A673 (cell line): Measurements from ENCODE around the gene OSBP. TPM values are rescaled to one million over a fixed set of nuclear protein-coding genes. Genes with fewer than 3 reads are reported as not detected.

ENCODE experiments used
- BruUV-seq: library from RNA; stranded (reverse); fragments of 400-500 nt; replicated peaks from 2 replicates; lab custom pipeline; 2021; lab: Mats Ljungman, UMichigan
- CTCF ChIA-PET: fragments of 300-600 bp; sonication (Branson Sonifier 250); formaldehyde crosslinking; loops from one replicate; lab custom pipeline; 2022; ENCODE audit warnings: antibody characterized with exemption; lab: Charles Lee
- POLR2A ChIA-PET: fragments of 300-600 bp; sonication (Branson Sonifier 250); formaldehyde crosslinking; loops from one replicate; lab custom pipeline; 2022; ENCODE audit warnings: antibody characterized with exemption; ENCODE audit not compliant: low non-redundant PET; lab: Charles Lee
- DNase-seq: peaks from one replicate; pipeline ENCODE4 v3.0.0-alpha.2; 2015; ENCODE audit warnings: low spot score
- H3K27ac ChIP-seq: fragments of 200-600 bp; sonication (generic); 2 replicates; pipeline ENCODE4 v1.5.1; 2016; ENCODE audit warnings: mixed run types, low read depth, mild to moderate bottlenecking, mixed read lengths, antibody characterized with exemption, low read length; ENCODE audit not compliant: poor library complexity, severe bottlenecking
- H3K27me3 ChIP-seq: fragments of 200-600 bp; sonication (generic); replicated peaks from 2 replicates; pipeline ENCODE4 v1.6.1; 2017; ENCODE audit warnings: mixed run types, low read depth, mild to moderate bottlenecking, mixed read lengths, antibody characterized with exemption, low read length; ENCODE audit not compliant: insufficient read depth, poor library complexity
- H3K36me3 ChIP-seq: fragments of 200-600 bp; sonication (generic); 2 replicates; pipeline ENCODE4 v1.6.1; 2016; ENCODE audit warnings: mixed run types, mild to moderate bottlenecking, mixed read lengths, antibody characterized with exemption, low read length; ENCODE audit not compliant: insufficient read depth, poor library complexity, severe bottlenecking
- H3K4me1 ChIP-seq: fragments of 200-600 bp; sonication (generic); 2 replicates; pipeline ENCODE4 v1.6.1; 2017; ENCODE audit warnings: mixed run types, mild to moderate bottlenecking, mixed read lengths, antibody characterized with exemption, low read length; ENCODE audit not compliant: insufficient read depth, poor library complexity, severe bottlenecking
- H3K4me3 ChIP-seq: fragments of 200-600 bp; sonication (generic); 2 replicates; pipeline ENCODE4 v1.5.1; 2016; ENCODE audit warnings: low read depth, mixed run types, mild to moderate bottlenecking, mixed read lengths, low read length; ENCODE audit not compliant: poor library complexity, severe bottlenecking
- H3K9me3 ChIP-seq: fragments of 200-600 bp; sonication (generic); 2 replicates; pipeline ENCODE4 v1.6.1; 2016; ENCODE audit warnings: mixed run types, low read depth, mild to moderate bottlenecking, mixed read lengths, antibody characterized with exemption, low read length; ENCODE audit not compliant: poor library complexity, severe bottlenecking
- CTCF ChIP-seq: fragments of 300-800, 200-600 bp; sonication (generic); conservative IDR thresholded peaks from 2 replicates; pipeline ENCODE4 v1.5.1; 2017; ENCODE audit warnings: low read depth, mild to moderate bottlenecking, antibody characterized with exemption, low read length, moderate library complexity, mixed read lengths
- EZH2 ChIP-seq: fragments of 200-600 bp; sonication (generic); IDR thresholded peaks from 2 replicates; pipeline ENCODE4 v1.6.1; 2017; ENCODE audit warnings: borderline replicate concordance, low read depth, mild to moderate bottlenecking, mixed read lengths, antibody characterized with exemption, low read length; ENCODE audit not compliant: poor library complexity, severe bottlenecking
- intact Hi-C: fragments of 100-400 bp; cut with micrococcal nuclease; formaldehyde crosslinking; loops from one replicate; pipeline ENCODE4 v1.10.0; 2022; ENCODE audit not compliant: unreplicated experiment
- total RNA-seq: library from RNA; stranded (reverse); gene quantifications from 2 replicates; pipeline ENCODE4 v1.2.3, GENCODE V29; 2021

Gene OSBP
- total RNA-seq, 1 experiment from 2014 or later = 40.7 TPM

GRCh38 chr11:59558270-59558643, 57.3 kb downstream of the OSBP start:
- ChIA-PET CTCF (no interaction called here), POLR2A (no interaction called here)
- no peak for DNase-seq
- TF ChIP-seq EZH2 (no peak), CTCF (no peak)
- no peaks in the 10 kb centered on the region for H3K27me3 ChIP-seq
- intact Hi-C loops = loop anchor here (10.0 kb wide), 1 partner anchor 363 kb away; no protein-coding TSS in a partner anchor
- BruUV-seq = no TSS peak
- no peaks in the 10 kb centered on the region for H3K9me3 ChIP-seq
- peaks cover 9% of the 10 kb centered on the region for H3K4me1 ChIP-seq
- no peaks in the 10 kb centered on the region for H3K36me3 ChIP-seq
- peak overlapping the region; percentile 53 for H3K4me3 ChIP-seq
- no peak overlapping the region for H3K27ac ChIP-seq

- no peak for TF ChIP-seq EZH2
- no peak for TF ChIP-seq CTCF
- H3K4me1 ChIP-seq = peaks cover 9% of the 10 kb centered on the region
- H3K4me3 ChIP-seq = peak overlapping the region; percentile 53
- ChIA-PET CTCF (interaction anchor here (0.6 kb wide), 1 partner anchor 385 kb away, joined by 7 read pairs; the partner anchor contains the start of gene DTX4), POLR2A (interaction anchor here (0.6 to 0.7 kb wide), 2 partner anchors 110 to 1218 kb away, joined by 3 to 5 read pairs; no protein-coding TSS in a partner anchor)
- H3K27me3 ChIP-seq = no peaks in the 10 kb centered on the region
- no peaks in the 10 kb centered on the region for H3K36me3 ChIP-seq
- intact Hi-C loops = loop anchor here (10.0 kb wide), 1 partner anchor 362 kb away; no protein-coding TSS in a partner anchor
- H3K9me3 ChIP-seq = no peaks in the 10 kb centered on the region
- DNase-seq = peak; percentile 78
- no TSS peak for BruUV-seq
- H3K27ac ChIP-seq = peak overlapping the region; percentile 58
Observed at GRCh38 chr11:59556917-59557348, 58.6 kb downstream of the OSBP start.

- peak; percentile 98 for DNase-seq
- intact Hi-C loops = loop anchor here (10.0 kb wide), 1 partner anchor 362 kb away; no protein-coding TSS in a partner anchor
- BruUV-seq = no TSS peak
- H3K9me3 ChIP-seq = no peaks in the 10 kb centered on the region
- peak overlapping the region; percentile 58 for H3K27ac ChIP-seq
- H3K36me3 ChIP-seq = no peaks in the 10 kb centered on the region
- ChIA-PET CTCF (interaction anchor here (0.6 kb wide), 1 partner anchor 385 kb away, joined by 7 read pairs; the partner anchor contains the start of gene DTX4), POLR2A (no interaction called here)
- TF ChIP-seq EZH2 (no peak), CTCF (no peak)
- peaks cover 9% of the 10 kb centered on the region for H3K4me1 ChIP-seq
- H3K27me3 ChIP-seq = no peaks in the 10 kb centered on the region
- H3K4me3 ChIP-seq = peak overlapping the region; percentile 53
Observed at GRCh38 chr11:59556115-59556916, 59.3 kb downstream of the OSBP start.
